DOHH2 (cell line): Measurements from ENCODE around the gene CATSPERD.

Experiments used
- CTCF ChIP-seq: fragments of 200-600 bp; sonication (generic); IDR thresholded peaks from one replicate; pipeline ENCODE4 v1.5.1; 2014; ENCODE audit warnings: antibody characterized with exemption, mild to moderate bottlenecking, low read depth, low read length; ENCODE audit not compliant: poor library complexity, severe bottlenecking
- EZH2phosphoT487 ChIP-seq: fragments of 200-600 bp; sonication (generic); IDR thresholded peaks from 2 replicates; pipeline ENCODE4 v1.6.1; 2017; ENCODE audit warnings: borderline replicate concordance, mild to moderate bottlenecking, antibody characterized with exemption, low read length, moderate library complexity, mixed read lengths

- TF ChIP-seq CTCF (peak; percentile 73), EZH2phosphoT487 (peak; percentile 46; the same call in 1 of the 2 replicates)
Measured at GRCh38 chr19:5805462-5806132, 85.2 kb downstream of the CATSPERD start.
